ENCODE results near the gene SLC4A5.
"Not testable (repeated sequence)": the region's sequence is repeated elsewhere in the genome, so short reads cannot be mapped to it uniquely, and the experiment has no call there.

SLC4A5 gene

GRCh38 chr2:74357627-74358026 is 14.4 kb upstream of the SLC4A5 start:
- no peak for DNase-seq (ENCODE audit: low spot score in 2 of 2)
- ATAC-seq (replicated peaks; ENCODE audit: extremely low read depth, poor library complexity, severe bottlenecking): no peak
- H3K27ac Mint-ChIP-seq (ENCODE audit: low read depth): no peak overlapping the region
- H3K4me3 Mint-ChIP-seq: no peak overlapping the region
- H3K36me3 Mint-ChIP-seq (ENCODE audit: insufficient read depth): peaks cover 19% of the 10 kb centered on the region
- H3K27me3 Mint-ChIP-seq: no peaks in the 10 kb centered on the region
- no peaks in the 10 kb centered on the region for H3K4me1 Mint-ChIP-seq
- no peaks in the 10 kb centered on the region for H3K9me3 Mint-ChIP-seq

DNA sequence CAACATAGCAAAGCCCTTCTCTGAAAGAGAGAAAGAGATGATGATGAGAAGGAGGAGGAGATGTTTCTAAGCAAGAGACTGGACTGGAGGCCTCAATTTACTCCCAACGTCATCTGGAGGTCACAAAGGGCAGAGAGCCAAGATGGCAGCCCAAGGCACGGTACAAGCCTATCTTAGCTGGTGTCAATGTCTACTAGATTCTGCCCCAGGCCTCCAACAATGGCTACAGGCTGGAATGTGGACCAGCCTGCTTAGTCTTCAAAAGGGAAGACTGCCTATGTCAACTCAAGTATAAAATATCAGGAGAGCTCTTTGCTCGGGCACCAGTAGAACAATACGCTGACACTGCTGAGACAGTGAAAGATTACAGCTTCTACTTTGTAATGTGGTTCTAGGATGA is 6.7 kb upstream of the SLC4A5 start:
- H3K4me1 Mint-ChIP-seq: no peaks in the 10 kb centered on the region
- no peak overlapping the region for H3K4me3 Mint-ChIP-seq
- no peak overlapping the region for H3K27ac Mint-ChIP-seq (ENCODE audit: low read depth)
- no peaks in the 10 kb centered on the region for H3K27me3 Mint-ChIP-seq
- no peaks in the 10 kb centered on the region for H3K36me3 Mint-ChIP-seq (ENCODE audit: insufficient read depth)
- ATAC-seq (replicated peaks; ENCODE audit: extremely low read depth, poor library complexity, severe bottlenecking) (no peak), DNase-seq (ENCODE audit: low spot score in 2 of 2) (no peak)
- no peaks in the 10 kb centered on the region for H3K9me3 Mint-ChIP-seq

DNA sequence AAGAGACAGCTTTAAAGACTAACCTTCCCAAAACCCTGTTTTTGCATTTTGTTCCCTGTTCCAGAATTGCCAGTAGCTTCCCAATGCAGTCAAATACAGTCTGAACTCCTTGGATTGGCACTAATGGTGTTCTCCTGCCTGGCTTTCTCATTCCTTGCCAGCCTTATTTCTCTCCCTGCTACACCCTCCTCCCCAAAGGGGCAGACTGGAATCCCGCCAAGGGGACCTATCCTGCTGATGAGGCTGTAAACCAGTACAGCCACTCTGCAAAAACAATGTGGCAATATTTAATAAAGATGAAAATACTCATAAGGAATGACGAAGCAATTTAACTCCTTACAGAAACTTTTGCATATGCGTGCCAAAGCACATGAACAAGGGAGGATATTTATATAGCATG is 4.5 kb upstream of the SLC4A5 start:
- no peak overlapping the region for H3K4me3 Mint-ChIP-seq
- H3K9me3 Mint-ChIP-seq: no peaks in the 10 kb centered on the region
- H3K4me1 Mint-ChIP-seq: no peaks in the 10 kb centered on the region
- H3K27ac Mint-ChIP-seq (ENCODE audit: low read depth): no peak overlapping the region
- ATAC-seq (replicated peaks; ENCODE audit: extremely low read depth, poor library complexity, severe bottlenecking) (no peak), DNase-seq (ENCODE audit: low spot score in 2 of 2) (no peak)
- no peaks in the 10 kb centered on the region for H3K36me3 Mint-ChIP-seq (ENCODE audit: insufficient read depth)
- H3K27me3 Mint-ChIP-seq: no peaks in the 10 kb centered on the region

GRCh38 chr2:74347303-74347702 is 4.1 kb upstream of the SLC4A5 start:
- DNase-seq (ENCODE audit: low spot score in 2 of 2): no peak

GRCh38 chr2:74345272-74345943 is 2.2 kb upstream of the SLC4A5 start:
- DNase-seq (ENCODE audit: low spot score in 2 of 2) (no peak), ATAC-seq (replicated peaks; ENCODE audit: extremely low read depth, poor library complexity, severe bottlenecking) (no peak)
- Mint-ChIP-seq H3K36me3 (ENCODE audit: insufficient read depth) (no peaks in the 10 kb centered on the region), H3K27ac (ENCODE audit: low read depth) (no peak overlapping the region), H3K4me3 (no peak overlapping the region), H3K9me3 (no peaks in the 10 kb centered on the region), H3K27me3 (no peaks in the 10 kb centered on the region), H3K4me1 (no peaks in the 10 kb centered on the region)

More at GRCh38 chr2:74347303-74347702, 4.1 kb upstream of the SLC4A5 start:
- Mint-ChIP-seq H3K27me3 (no peaks in the 10 kb centered on the region), H3K36me3 (ENCODE audit: insufficient read depth) (no peaks in the 10 kb centered on the region), H3K9me3 (no peaks in the 10 kb centered on the region), H3K27ac (ENCODE audit: low read depth) (no peak overlapping the region), H3K4me1 (no peaks in the 10 kb centered on the region), H3K4me3 (no peak overlapping the region)
- ATAC-seq (replicated peaks; ENCODE audit: extremely low read depth, poor library complexity, severe bottlenecking): no peak

DNA sequence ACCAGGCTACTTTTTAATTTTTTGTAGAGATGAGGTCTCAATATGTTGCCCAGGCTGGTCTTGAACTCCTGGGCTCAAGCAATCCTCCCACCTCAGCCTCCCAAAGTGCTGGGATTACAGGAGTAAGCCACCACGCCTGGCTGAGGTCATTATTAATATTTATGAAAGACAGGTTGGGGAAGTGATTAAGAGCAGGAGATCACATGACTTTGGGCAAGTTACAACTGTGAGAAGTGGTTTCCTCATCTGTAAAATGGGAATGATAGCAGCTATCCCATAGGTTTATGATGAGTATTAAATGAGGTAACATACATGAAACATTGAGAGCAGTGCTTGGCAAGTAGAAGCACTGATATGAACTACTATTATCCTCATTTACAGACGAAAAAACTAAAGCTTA is 7.0 kb downstream of the SLC4A5 start:
- H3K36me3 Mint-ChIP-seq (ENCODE audit: insufficient read depth); H3K4me1 Mint-ChIP-seq; DNase-seq (ENCODE audit: low spot score in 2 of 2); H3K4me3 Mint-ChIP-seq; H3K27me3 Mint-ChIP-seq; H3K27ac Mint-ChIP-seq (ENCODE audit: low read depth); ATAC-seq (replicated peaks; ENCODE audit: extremely low read depth, poor library complexity, severe bottlenecking); H3K9me3 Mint-ChIP-seq: not testable (repeated sequence)

DNA sequence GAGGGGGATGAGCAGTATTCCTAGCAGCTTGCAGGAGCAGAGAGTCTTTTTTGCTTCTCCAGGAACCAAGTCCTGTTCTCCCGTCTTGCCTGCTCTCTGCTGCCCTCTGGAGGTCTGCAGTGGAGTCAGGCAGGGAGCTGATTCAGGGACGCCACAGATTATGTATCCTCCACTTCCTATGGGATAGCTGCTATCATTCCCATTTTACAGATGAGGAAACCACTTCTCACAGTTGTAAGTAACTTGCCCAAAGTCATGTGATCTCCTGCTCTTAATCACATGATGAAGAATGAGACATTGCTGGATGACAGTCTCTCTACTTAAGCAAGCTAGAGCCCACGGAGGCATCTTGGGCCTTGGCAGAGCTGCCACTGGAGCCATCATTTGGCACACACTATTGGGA is 8.3 kb downstream of the SLC4A5 start:
- no peaks in the 10 kb centered on the region for H3K9me3 Mint-ChIP-seq

GRCh38 chr2:74333896-74334586 is 9.2 kb downstream of the SLC4A5 start:
- ATAC-seq (replicated peaks; ENCODE audit: extremely low read depth, poor library complexity, severe bottlenecking): no peak
- no peaks in the 10 kb centered on the region for H3K9me3 Mint-ChIP-seq
- no peak overlapping the region for H3K27ac Mint-ChIP-seq (ENCODE audit: low read depth)
- H3K4me3 Mint-ChIP-seq: no peak overlapping the region
- H3K4me1 Mint-ChIP-seq: no peaks in the 10 kb centered on the region
- no peaks in the 10 kb centered on the region for H3K27me3 Mint-ChIP-seq
- H3K36me3 Mint-ChIP-seq (ENCODE audit: insufficient read depth): no peaks in the 10 kb centered on the region
- no peak for DNase-seq (ENCODE audit: low spot score in 2 of 2)

More for the DNA sequence above, 8.3 kb downstream of the SLC4A5 start:
- Mint-ChIP-seq H3K4me1 (no peaks in the 10 kb centered on the region), H3K36me3 (ENCODE audit: insufficient read depth) (no peaks in the 10 kb centered on the region), H3K27ac (ENCODE audit: low read depth) (no peak overlapping the region), H3K4me3 (no peak overlapping the region), H3K27me3 (no peaks in the 10 kb centered on the region)
- DNase-seq (ENCODE audit: low spot score in 2 of 2) (peak; percentile 52 to 67), ATAC-seq (replicated peaks; ENCODE audit: extremely low read depth, poor library complexity, severe bottlenecking) (peak; percentile 52)

DNA sequence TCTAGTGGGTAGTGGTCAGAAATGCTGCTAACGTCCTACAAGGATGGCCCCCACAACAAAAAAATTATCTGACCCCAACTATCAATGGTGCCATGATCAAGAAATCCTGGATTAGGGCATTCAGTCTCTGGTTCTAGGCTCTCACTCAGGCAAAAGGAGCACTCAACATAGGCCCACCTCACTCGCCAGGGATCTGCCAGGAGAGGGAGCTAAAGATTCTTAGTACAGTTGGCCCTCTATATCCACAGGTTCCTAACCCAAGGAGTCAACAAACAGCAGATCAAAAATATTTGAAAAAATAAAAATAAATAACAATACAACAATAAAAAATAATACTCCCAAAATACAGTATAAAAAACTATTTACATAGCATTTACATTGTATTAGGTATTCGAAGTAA is 10.0 kb downstream of the SLC4A5 start:
- Mint-ChIP-seq H3K27ac (ENCODE audit: low read depth) (no peak overlapping the region), H3K4me3 (no peak overlapping the region), H3K9me3 (no peaks in the 10 kb centered on the region), H3K4me1 (no peaks in the 10 kb centered on the region), H3K36me3 (ENCODE audit: insufficient read depth) (no peaks in the 10 kb centered on the region), H3K27me3 (no peaks in the 10 kb centered on the region)
- ATAC-seq (replicated peaks; ENCODE audit: extremely low read depth, poor library complexity, severe bottlenecking): no peak
- no peak for DNase-seq (ENCODE audit: low spot score in 2 of 2)

GRCh38 chr2:74332550-74333174 is 10.6 kb downstream of the SLC4A5 start:
- peak overlapping the region; percentile 17 for H3K27ac Mint-ChIP-seq (ENCODE audit: low read depth)
- no peaks in the 10 kb centered on the region for H3K9me3 Mint-ChIP-seq
- no peaks in the 10 kb centered on the region for H3K27me3 Mint-ChIP-seq
- no peaks in the 10 kb centered on the region for H3K36me3 Mint-ChIP-seq (ENCODE audit: insufficient read depth)
- H3K4me3 Mint-ChIP-seq: no peak overlapping the region
- no peak for DNase-seq (ENCODE audit: low spot score in 2 of 2)
- no peaks in the 10 kb centered on the region for H3K4me1 Mint-ChIP-seq
- no peak for ATAC-seq (replicated peaks; ENCODE audit: extremely low read depth, poor library complexity, severe bottlenecking)

DNA sequence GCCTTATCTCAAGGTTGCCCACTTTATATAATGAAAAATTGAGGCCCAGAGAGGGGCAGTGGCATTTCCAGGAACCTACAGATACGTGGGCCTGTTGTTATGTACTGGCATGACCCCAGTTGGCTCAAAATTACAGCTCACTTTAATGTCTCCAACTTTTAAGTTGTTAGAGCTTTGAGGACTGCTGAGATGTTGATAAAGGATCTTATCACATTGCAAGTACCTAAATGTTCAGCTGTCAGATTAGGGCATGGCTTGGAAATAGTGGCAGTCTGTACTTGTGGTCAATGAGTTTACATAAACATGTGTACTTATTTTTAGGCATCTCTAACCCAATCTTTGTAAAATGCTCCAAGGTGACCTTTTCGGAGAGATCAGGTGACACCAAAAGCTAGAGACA is 14.6 kb downstream of the SLC4A5 start:
- no peaks in the 10 kb centered on the region for H3K36me3 Mint-ChIP-seq (ENCODE audit: insufficient read depth)
- no peaks in the 10 kb centered on the region for H3K4me1 Mint-ChIP-seq
- DNase-seq (ENCODE audit: low spot score in 2 of 2) (no peak), ATAC-seq (replicated peaks; ENCODE audit: extremely low read depth, poor library complexity, severe bottlenecking) (no peak)
- no peak overlapping the region for H3K27ac Mint-ChIP-seq (ENCODE audit: low read depth)
- no peaks in the 10 kb centered on the region for H3K27me3 Mint-ChIP-seq
- H3K4me3 Mint-ChIP-seq: no peak overlapping the region
- no peaks in the 10 kb centered on the region for H3K9me3 Mint-ChIP-seq

DNA sequence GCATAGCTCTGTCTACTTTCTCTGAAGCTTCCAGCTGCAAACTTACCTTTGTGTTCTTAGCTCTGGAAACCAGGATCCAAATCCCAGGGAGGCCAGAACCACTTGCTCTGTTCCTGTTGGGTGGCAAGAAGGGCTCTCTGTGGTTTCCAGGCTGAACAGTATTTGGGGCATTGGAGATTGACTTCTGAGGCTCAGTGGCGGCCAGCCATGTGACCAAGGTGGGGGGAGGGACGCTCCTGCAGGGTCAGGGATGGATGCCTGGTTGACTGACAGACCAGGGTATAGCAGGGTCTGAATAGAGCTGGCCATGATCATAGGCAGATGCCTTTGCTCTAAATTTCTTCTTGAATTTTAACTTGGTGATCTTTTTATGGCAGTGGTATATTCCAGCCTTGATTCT is 15.1 kb downstream of the SLC4A5 start:
- ATAC-seq (replicated peaks; ENCODE audit: extremely low read depth, poor library complexity, severe bottlenecking) (no peak), DNase-seq (ENCODE audit: low spot score in 2 of 2) (no peak)
- Mint-ChIP-seq H3K9me3 (no peaks in the 10 kb centered on the region), H3K4me1 (no peaks in the 10 kb centered on the region), H3K27ac (ENCODE audit: low read depth) (no peak overlapping the region), H3K27me3 (no peaks in the 10 kb centered on the region), H3K36me3 (ENCODE audit: insufficient read depth) (no peaks in the 10 kb centered on the region), H3K4me3 (no peak overlapping the region)

DNA sequence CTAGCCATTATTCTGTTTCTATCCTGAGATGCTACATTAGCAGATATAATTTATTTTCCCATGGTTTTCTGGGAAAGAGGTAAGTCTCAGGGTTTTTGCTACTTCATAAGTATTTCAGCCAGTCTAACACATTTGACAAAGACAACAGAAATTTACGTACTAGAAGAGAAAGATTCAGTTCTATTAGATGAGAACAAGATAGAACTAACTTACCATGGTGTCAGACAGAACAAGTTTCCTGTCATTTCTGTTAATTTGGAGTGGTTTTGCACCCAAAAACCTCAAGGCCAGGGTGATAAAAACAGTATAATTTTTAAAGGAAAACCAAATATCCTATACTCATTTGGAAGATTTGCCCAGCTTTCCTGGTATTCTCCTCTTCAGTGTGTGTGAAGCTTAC is 15.6 kb downstream of the SLC4A5 start:
- no peaks in the 10 kb centered on the region for H3K9me3 Mint-ChIP-seq
- H3K36me3 Mint-ChIP-seq (ENCODE audit: insufficient read depth): peaks cover 2% of the 10 kb centered on the region
- DNase-seq (ENCODE audit: low spot score in 2 of 2) (no peak), ATAC-seq (replicated peaks; ENCODE audit: extremely low read depth, poor library complexity, severe bottlenecking) (no peak)
- H3K4me3 Mint-ChIP-seq: no peak overlapping the region
- H3K4me1 Mint-ChIP-seq: no peaks in the 10 kb centered on the region
- no peak overlapping the region for H3K27ac Mint-ChIP-seq (ENCODE audit: low read depth)
- H3K27me3 Mint-ChIP-seq: no peaks in the 10 kb centered on the region
